Loucy (cell line): Measurements from ENCODE around the gene ORAI3.

Experiments used
- EZH2phosphoT487 ChIP-seq: fragments of 200-600 bp; IDR thresholded peaks from 2 replicates; pipeline ENCODE4 v1.6.1; 2018; ENCODE audit warnings: antibody characterized with exemption, mild to moderate bottlenecking, moderate library complexity, borderline replicate concordance
- TF ChIP-seq, protein P1 (sequence below): fragments of 200-600 bp; sonication (generic); conservative IDR thresholded peaks from 2 replicates; pipeline ENCODE4 v1.5.1; 2014; ENCODE audit warnings: mild to moderate bottlenecking, antibody characterized with exemption, low read length

DNA sequence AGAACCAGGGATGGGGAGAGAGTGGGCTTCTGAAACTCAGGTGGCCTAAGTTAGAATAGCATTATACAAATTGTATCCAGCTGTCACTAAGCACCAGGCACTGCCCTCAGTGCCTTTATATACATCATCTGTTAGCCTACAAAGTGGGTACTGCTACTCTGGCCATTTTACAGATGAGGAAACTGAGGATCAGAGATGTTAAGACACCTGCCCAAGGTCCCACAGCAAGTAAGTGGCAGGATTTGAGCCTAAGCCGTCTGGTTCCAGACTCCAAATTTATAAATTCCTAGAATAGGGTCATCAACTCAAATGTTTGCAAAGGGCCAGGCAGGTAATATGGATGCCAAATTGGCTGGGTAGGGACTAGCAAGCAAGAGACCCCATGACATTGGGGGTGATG, 2.3 kb downstream of the ORAI3 start:
- TF ChIP-seq, protein P1, sequence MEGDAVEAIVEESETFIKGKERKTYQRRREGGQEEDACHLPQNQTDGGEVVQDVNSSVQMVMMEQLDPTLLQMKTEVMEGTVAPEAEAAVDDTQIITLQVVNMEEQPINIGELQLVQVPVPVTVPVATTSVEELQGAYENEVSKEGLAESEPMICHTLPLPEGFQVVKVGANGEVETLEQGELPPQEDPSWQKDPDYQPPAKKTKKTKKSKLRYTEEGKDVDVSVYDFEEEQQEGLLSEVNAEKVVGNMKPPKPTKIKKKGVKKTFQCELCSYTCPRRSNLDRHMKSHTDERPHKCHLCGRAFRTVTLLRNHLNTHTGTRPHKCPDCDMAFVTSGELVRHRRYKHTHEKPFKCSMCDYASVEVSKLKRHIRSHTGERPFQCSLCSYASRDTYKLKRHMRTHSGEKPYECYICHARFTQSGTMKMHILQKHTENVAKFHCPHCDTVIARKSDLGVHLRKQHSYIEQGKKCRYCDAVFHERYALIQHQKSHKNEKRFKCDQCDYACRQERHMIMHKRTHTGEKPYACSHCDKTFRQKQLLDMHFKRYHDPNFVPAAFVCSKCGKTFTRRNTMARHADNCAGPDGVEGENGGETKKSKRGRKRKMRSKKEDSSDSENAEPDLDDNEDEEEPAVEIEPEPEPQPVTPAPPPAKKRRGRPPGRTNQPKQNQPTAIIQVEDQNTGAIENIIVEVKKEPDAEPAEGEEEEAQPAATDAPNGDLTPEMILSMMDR = no peak
- no peak for TF ChIP-seq EZH2phosphoT487
